RWPE2 (cell line): ENCODE results near the gene NKX1-1.

Experiments
- ATAC-seq: fragments of 200-7000 bp; cut with Tn5 transposase; 3 replicates; pipeline ENCODE4 v1.9.1; 2021; ENCODE audit warnings: low read depth
- DNase-seq: peaks from one replicate; pipeline ENCODE4 v3.0.0-alpha.2; 2020; ENCODE audit warnings: low spot score
- H3K27ac ChIP-seq: fragments of 450-650 bp; 2 replicates; pipeline ENCODE4 v1.5.1; 2017; ENCODE audit warnings: mild to moderate bottlenecking; ENCODE audit not compliant: poor library complexity, severe bottlenecking
- H3K27me3 ChIP-seq: fragments of 250-450 bp; sonication (Bioruptor Pico); 2 replicates; pipeline ENCODE4 v1.5.1; 2021; ENCODE audit warnings: mild to moderate bottlenecking, moderate library complexity; ENCODE audit not compliant: insufficient read depth, poor library complexity, severe bottlenecking
- H3K36me3 ChIP-seq: fragments of 250-450 bp; sonication (Bioruptor Pico); 2 replicates; pipeline ENCODE4 v1.5.1; 2020; ENCODE audit warnings: low read depth, mild to moderate bottlenecking, moderate library complexity
- H3K4me1 ChIP-seq: fragments of 250-450 bp; sonication (Bioruptor Pico); 2 replicates; pipeline ENCODE4 v1.5.1; 2021; ENCODE audit warnings: mild to moderate bottlenecking, moderate library complexity; ENCODE audit not compliant: insufficient read depth, poor library complexity, severe bottlenecking
- H3K4me3 ChIP-seq: fragments of 250-450 bp; sonication (Bioruptor Pico); 2 replicates; pipeline ENCODE4 v1.5.1; 2021; ENCODE audit warnings: mild to moderate bottlenecking, moderate library complexity; ENCODE audit not compliant: severe bottlenecking
- H3K9me3 ChIP-seq: fragments of 250-450 bp; sonication (Bioruptor Pico); 2 replicates; pipeline ENCODE4 v1.5.1; 2021; ENCODE audit warnings: mild to moderate bottlenecking, moderate library complexity; ENCODE audit not compliant: severe bottlenecking
- TF ChIP-seq, protein P1 (sequence below): fragments of 450-650 bp; IDR thresholded peaks from one replicate; pipeline ENCODE4 v1.5.1; 2017; ENCODE audit warnings: mild to moderate bottlenecking, moderate library complexity; ENCODE audit not compliant: poor library complexity, severe bottlenecking

NKX1-1 gene

DNA sequence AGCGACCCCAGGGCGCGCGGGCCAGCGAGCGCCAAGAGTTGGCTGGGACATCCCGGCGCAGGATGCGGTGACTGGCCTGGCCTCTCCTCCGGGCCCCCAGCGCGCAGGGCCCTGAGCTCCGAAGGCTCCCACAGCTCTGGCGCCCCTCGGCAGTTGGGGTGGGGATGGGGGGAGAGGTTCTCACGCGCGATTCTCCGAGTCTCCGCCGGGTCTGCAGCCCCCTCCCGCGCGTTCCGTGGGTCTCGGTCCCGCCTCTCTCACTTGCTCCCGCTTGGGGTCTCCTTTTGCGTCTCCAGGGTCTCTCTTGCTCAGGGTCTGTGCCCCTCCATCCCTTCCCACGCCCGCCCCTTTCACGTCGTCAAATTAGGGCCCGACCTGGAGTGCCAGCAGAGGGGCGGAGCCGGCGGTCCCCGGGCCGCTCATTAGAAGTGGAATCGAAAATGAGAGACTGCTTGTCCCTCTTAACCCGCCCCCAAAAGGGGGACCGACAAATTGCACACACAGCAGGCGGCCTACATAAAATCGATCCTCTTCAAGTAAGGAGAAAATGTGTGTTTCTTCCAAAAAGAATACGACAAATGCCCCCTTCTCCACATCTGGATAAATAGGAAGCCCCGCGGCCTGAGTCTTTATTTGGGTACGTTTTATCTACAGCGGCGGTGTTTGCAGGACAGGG is 877 bp upstream of the NKX1-1 start:
- H3K9me3 ChIP-seq, result no peaks in the 10 kb centered on the region
- H3K4me3 ChIP-seq, result no peak overlapping the region
- no peaks in the 10 kb centered on the region for H3K4me1 ChIP-seq
- no peak for ATAC-seq
- H3K27me3 ChIP-seq, result peaks cover 86% of the 10 kb centered on the region
- H3K27ac ChIP-seq, result no peak overlapping the region
- DNase-seq, result no peak
- H3K36me3 ChIP-seq, result no peaks in the 10 kb centered on the region
- TF ChIP-seq, protein P1, sequence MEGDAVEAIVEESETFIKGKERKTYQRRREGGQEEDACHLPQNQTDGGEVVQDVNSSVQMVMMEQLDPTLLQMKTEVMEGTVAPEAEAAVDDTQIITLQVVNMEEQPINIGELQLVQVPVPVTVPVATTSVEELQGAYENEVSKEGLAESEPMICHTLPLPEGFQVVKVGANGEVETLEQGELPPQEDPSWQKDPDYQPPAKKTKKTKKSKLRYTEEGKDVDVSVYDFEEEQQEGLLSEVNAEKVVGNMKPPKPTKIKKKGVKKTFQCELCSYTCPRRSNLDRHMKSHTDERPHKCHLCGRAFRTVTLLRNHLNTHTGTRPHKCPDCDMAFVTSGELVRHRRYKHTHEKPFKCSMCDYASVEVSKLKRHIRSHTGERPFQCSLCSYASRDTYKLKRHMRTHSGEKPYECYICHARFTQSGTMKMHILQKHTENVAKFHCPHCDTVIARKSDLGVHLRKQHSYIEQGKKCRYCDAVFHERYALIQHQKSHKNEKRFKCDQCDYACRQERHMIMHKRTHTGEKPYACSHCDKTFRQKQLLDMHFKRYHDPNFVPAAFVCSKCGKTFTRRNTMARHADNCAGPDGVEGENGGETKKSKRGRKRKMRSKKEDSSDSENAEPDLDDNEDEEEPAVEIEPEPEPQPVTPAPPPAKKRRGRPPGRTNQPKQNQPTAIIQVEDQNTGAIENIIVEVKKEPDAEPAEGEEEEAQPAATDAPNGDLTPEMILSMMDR, result no peak

DNA sequence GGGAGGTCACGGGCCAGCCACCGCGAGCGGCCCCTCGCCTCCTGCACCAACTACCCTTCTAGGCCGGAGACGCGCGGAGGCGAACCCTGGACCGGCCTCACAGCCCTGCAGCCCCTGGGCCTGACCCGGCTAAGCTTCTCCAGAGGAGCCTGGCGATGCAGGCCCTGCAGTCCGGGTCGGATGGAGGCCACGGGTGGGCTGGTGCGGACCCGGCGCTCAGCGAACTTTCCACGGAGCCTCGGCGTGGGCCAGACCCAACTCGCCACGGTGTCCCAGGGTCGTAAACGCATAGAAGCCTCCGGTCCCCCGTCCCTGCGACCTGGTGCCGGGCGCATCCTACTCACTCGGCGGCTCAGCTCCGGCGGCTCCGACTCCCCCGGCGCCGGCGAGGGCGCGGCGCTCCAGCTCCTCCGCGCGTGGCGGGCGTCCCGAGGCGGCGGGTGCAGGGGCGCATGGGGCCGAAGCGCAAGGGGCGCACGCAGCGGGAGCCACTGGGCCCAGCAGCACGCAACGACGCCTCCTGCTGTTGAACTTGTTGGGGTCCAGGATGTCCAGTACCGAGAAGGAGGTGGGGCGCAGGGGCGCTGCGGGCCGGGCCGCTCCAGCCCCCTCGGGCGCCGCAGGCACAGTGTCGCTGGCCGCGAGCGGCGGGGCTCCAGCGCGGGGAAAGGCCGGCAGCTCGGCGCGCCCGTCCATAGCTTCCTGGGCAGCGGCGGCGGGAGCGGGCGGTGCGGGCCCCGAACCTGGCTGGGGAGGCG is 427 bp downstream of the NKX1-1 start:
- Histone ChIP-seq H3K27me3 (peaks cover 91% of the 10 kb centered on the region), H3K27ac (no peak overlapping the region), H3K4me3 (no peak overlapping the region), H3K4me1 (no peaks in the 10 kb centered on the region), H3K9me3 (no peaks in the 10 kb centered on the region), H3K36me3 (no peaks in the 10 kb centered on the region)
- TF ChIP-seq, protein P1, result no peak
- no peak for ATAC-seq
- DNase-seq, result peak; percentile 47

DNA sequence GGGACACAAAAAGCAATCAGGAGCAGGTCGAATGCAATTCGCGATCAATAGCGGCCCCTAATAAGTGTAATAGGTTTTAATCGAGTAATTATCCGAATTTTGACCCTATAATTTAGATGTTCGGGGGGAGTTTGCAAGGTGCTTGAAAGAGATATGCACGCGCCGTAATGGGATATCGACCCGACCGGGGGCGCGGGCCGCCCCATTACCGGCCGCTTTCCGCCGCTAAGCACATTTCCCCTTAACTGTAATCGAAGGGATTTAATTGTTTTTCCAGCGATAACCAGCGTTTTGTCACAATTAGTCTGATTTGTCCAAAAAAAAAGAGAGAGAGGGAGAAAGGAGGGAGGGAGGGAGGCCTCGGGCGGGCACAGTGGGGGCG is 997 bp downstream of the NKX1-1 start:
- DNase-seq, result no peak
- H3K36me3 ChIP-seq, result no peaks in the 10 kb centered on the region
- no peak overlapping the region for H3K27ac ChIP-seq
- no peak overlapping the region for H3K4me3 ChIP-seq
- H3K27me3 ChIP-seq, result peaks cover 89% of the 10 kb centered on the region
- ATAC-seq, result no peak
- H3K4me1 ChIP-seq, result no peaks in the 10 kb centered on the region
- TF ChIP-seq, protein P1, result no peak
- H3K9me3 ChIP-seq, result no peaks in the 10 kb centered on the region

DNA sequence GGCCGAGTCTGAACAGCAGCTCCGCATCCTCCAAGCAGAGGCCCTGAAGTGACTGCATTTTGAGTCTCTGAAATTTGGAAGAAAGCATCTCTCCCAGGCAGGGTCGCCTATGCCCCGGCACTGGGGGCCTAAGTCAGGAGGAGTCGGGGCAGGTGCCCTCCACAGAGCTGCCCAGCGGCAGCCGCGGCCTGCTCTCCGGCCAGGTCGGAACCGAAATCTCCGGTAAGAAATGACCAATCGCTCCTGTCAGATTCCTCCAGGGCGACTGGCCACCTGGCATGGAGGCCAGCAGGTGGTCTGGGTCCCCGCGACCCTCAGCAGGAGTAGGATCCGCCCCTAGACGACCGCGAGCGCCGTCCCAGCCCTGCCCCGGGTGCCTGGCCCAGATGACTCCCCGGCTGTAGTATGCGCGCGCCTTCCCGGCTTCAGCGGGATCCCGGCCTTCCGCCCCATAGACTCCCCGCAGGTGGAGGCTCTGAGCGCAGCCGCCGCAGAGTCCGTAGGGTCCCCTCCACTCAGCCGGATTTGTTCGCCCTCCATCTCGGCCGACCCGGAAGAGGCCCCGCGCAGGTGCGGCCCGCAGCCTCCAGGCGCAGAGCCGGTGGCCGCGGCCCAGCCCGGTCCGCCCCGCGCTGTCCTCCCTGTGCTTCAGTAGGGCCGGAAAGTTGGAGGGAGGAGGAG is 1.5 kb downstream of the NKX1-1 start:
- TF ChIP-seq, protein P1, result no peak
- Histone ChIP-seq H3K9me3 (no peaks in the 10 kb centered on the region), H3K36me3 (no peaks in the 10 kb centered on the region), H3K27ac (no peak overlapping the region), H3K27me3 (peaks cover 89% of the 10 kb centered on the region), H3K4me1 (no peaks in the 10 kb centered on the region), H3K4me3 (no peak overlapping the region)
- ATAC-seq (no peak), DNase-seq (peak; percentile 39)
